KMS-11 (cell line): ENCODE measurements around the gene TAF4.

Source experiments
- H2AFZ ChIP-seq: fragments of 200-600 bp; sonication (generic); 2 replicates; pipeline ENCODE4 v1.6.1; 2016; ENCODE audit warnings: antibody characterized with exemption, mixed run types, low read depth
- H3K27ac ChIP-seq: fragments of 200-600 bp; sonication (generic); 2 replicates; pipeline ENCODE4 v1.6.1; 2016; ENCODE audit warnings: mild to moderate bottlenecking, mixed run types
- H3K27me3 ChIP-seq: fragments of 200-600 bp; sonication (generic); 2 replicates; pipeline ENCODE4 v1.6.1; 2017; ENCODE audit warnings: mild to moderate bottlenecking, low read depth, mixed run types, moderate library complexity; ENCODE audit not compliant: insufficient read depth
- H3K36me3 ChIP-seq: fragments of 200-600 bp; sonication (generic); 2 replicates; pipeline ENCODE4 v1.6.1; 2017; ENCODE audit warnings: mild to moderate bottlenecking, mixed run types; ENCODE audit not compliant: insufficient read depth
- H3K4me1 ChIP-seq: fragments of 200-600 bp; sonication (generic); 2 replicates; pipeline ENCODE4 v1.6.1; 2016; ENCODE audit warnings: mild to moderate bottlenecking, low read depth, mixed run types; ENCODE audit not compliant: poor library complexity, severe bottlenecking
- H3K4me2 ChIP-seq: fragments of 200-600 bp; sonication (generic); 2 replicates; pipeline ENCODE4 v1.7.0; 2016; ENCODE audit warnings: mild to moderate bottlenecking, mixed run types
- H3K4me3 ChIP-seq: fragments of 200-600 bp; sonication (generic); IDR thresholded peaks from 2 replicates; pipeline ENCODE4 v1.6.1; 2017; ENCODE audit warnings: low read depth, low read length, mixed read lengths; ENCODE audit not compliant: insufficient read depth
- H3K79me2 ChIP-seq: fragments of 200-600 bp; sonication (generic); 2 replicates; pipeline ENCODE4 v1.6.1; 2016; ENCODE audit warnings: low read depth, mixed run types; ENCODE audit not compliant: insufficient read depth
- H3K9ac ChIP-seq: fragments of 200-600 bp; sonication (generic); 2 replicates; pipeline ENCODE4 v1.6.1; 2016; ENCODE audit warnings: mild to moderate bottlenecking, mixed run types
- H4K20me1 ChIP-seq: fragments of 200-600 bp; sonication (generic); 2 replicates; pipeline ENCODE4 v1.6.1; 2016; ENCODE audit warnings: mild to moderate bottlenecking, mixed run types; ENCODE audit not compliant: insufficient read depth
- CTCF ChIP-seq: fragments of 200-600 bp; sonication (generic); conservative IDR thresholded peaks from 2 replicates; pipeline ENCODE4 v1.6.1; 2017; ENCODE audit warnings: low read depth, mild to moderate bottlenecking, antibody characterized with exemption, low read length, moderate library complexity, mixed read lengths

TAF4 gene

GRCh38 chr20:62043131-62043914 lies 22.4 kb downstream of the TAF4 start:
- TF ChIP-seq CTCF, result no peak
- Histone ChIP-seq H4K20me1 (peaks cover 6% of the 10 kb centered on the region; the same call in 1 of the 2 replicates), H3K27ac (no peak overlapping the region), H3K9ac (no peak overlapping the region), H3K79me2 (peaks cover 92% of the 10 kb centered on the region), H3K4me2 (no peak overlapping the region), H3K36me3 (no peaks in the 10 kb centered on the region), H3K4me3 (no peak overlapping the region), H2AFZ (no peak overlapping the region), H3K27me3 (no peaks in the 10 kb centered on the region), H3K4me1 (no peaks in the 10 kb centered on the region)

GRCh38 chr20:62042025-62042820 lies 23.5 kb downstream of the TAF4 start:
- Histone ChIP-seq H2AFZ (no peak overlapping the region), H3K36me3 (no peaks in the 10 kb centered on the region), H3K27me3 (no peaks in the 10 kb centered on the region), H3K4me2 (no peak overlapping the region), H3K4me1 (no peaks in the 10 kb centered on the region), H3K9ac (no peak overlapping the region), H3K27ac (no peak overlapping the region), H3K4me3 (no peak overlapping the region), H4K20me1 (peaks cover 6% of the 10 kb centered on the region; the same call in 1 of the 2 replicates), H3K79me2 (peaks cover 98% of the 10 kb centered on the region)
- no peak for TF ChIP-seq CTCF

GRCh38 chr20:62040933-62041332 lies 24.7 kb downstream of the TAF4 start:
- peaks cover 97% of the 10 kb centered on the region for H3K79me2 ChIP-seq
- no peak overlapping the region for H3K9ac ChIP-seq
- no peak for TF ChIP-seq CTCF
- no peak overlapping the region for H2AFZ ChIP-seq
- no peak overlapping the region for H3K27ac ChIP-seq
- peaks cover 6% of the 10 kb centered on the region; the same call in 1 of the 2 replicates for H4K20me1 ChIP-seq
- H3K27me3 ChIP-seq, result no peaks in the 10 kb centered on the region
- H3K4me2 ChIP-seq, result no peak overlapping the region
- no peak overlapping the region for H3K4me3 ChIP-seq
- no peaks in the 10 kb centered on the region for H3K36me3 ChIP-seq
- H3K4me1 ChIP-seq, result no peaks in the 10 kb centered on the region

- no peak overlapping the region for H3K9ac ChIP-seq
These were observed 25.2 kb downstream of the TAF4 start for GRCh38 chr20:62040381-62040922.

More at GRCh38 chr20:62040381-62040922, 25.2 kb downstream of the TAF4 start:
- TF ChIP-seq CTCF, result no peak
- Histone ChIP-seq H3K27me3 (no peaks in the 10 kb centered on the region), H3K79me2 (peaks cover 96% of the 10 kb centered on the region), H3K4me3 (no peak overlapping the region), H3K27ac (no peak overlapping the region), H3K36me3 (no peaks in the 10 kb centered on the region), H3K4me2 (no peak overlapping the region), H4K20me1 (peaks cover 6% of the 10 kb centered on the region; the same call in 1 of the 2 replicates), H3K4me1 (no peaks in the 10 kb centered on the region), H2AFZ (no peak overlapping the region)
